ACC112 (cell line): ENCODE results near the gene KLF12.

Experiments
- H2AFZ ChIP-seq: fragments of 200-600 bp; sonication (generic); one replicate; pipeline ENCODE4 v1.6.0; 2017; ENCODE audit warnings: antibody characterized with exemption, low read length; ENCODE audit not compliant: unreplicated experiment
- H3K27ac ChIP-seq: fragments of 200-600 bp; sonication (generic); 2 replicates; pipeline ENCODE4 v1.5.1; 2014; ENCODE audit warnings: low read depth, mild to moderate bottlenecking, antibody characterized with exemption, low read length, moderate library complexity
- H3K27me3 ChIP-seq: fragments of 200-600 bp; sonication (generic); 2 replicates; pipeline ENCODE4 v1.6.1; 2014; ENCODE audit warnings: mild to moderate bottlenecking, antibody characterized with exemption, low read length, moderate library complexity, mixed read lengths; ENCODE audit not compliant: insufficient read depth
- H3K36me3 ChIP-seq: fragments of 200-600 bp; sonication (generic); 2 replicates; pipeline ENCODE4 v1.6.1; 2016; ENCODE audit warnings: mild to moderate bottlenecking, antibody characterized with exemption, low read length, moderate library complexity, mixed read lengths; ENCODE audit not compliant: insufficient read depth
- H3K4me1 ChIP-seq: fragments of 200-600 bp; sonication (generic); one replicate; pipeline ENCODE4 v1.6.1; 2016; ENCODE audit warnings: low read length, mixed read lengths; ENCODE audit not compliant: insufficient read depth, unreplicated experiment, control insufficient read depth
- H3K4me3 ChIP-seq: fragments of 200-600 bp; sonication (generic); 2 replicates; pipeline ENCODE4 v1.5.1; 2014; ENCODE audit warnings: mild to moderate bottlenecking, low read depth, low read length
- H3K79me2 ChIP-seq: fragments of 200-600 bp; sonication (generic); one replicate; pipeline ENCODE4 v1.6.0; 2016; ENCODE audit warnings: low read length; ENCODE audit not compliant: control insufficient read depth, unreplicated experiment, insufficient read depth

Gene KLF12

DNA sequence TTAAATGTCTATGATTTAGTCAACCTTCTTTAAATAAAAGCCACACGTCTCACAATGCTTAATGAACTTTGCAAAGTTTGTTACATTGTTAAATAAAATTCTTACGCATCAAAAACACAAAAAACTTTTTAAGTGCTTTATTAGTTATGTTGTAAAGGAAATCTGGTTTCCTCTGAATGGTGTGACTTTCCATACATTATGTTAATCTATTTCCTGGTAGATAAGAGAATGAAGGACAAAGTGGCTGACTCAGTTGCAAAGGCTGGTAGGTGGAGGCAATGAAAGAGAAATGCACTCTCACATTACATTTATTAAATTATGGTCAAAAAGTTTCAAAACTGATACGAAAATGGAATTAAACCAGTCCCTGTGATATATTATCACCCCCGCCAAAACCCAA, 15.9 kb downstream of the KLF12 start:
- no peaks in the 10 kb centered on the region for H3K27me3 ChIP-seq
- peaks cover 36% of the 10 kb centered on the region for H3K4me1 ChIP-seq
- peaks cover 70% of the 10 kb centered on the region for H3K79me2 ChIP-seq
- H3K27ac ChIP-seq = no peak overlapping the region
- H2AFZ ChIP-seq = no peak overlapping the region
- H3K4me3 ChIP-seq = no peak overlapping the region
- H3K36me3 ChIP-seq = peaks cover 18% of the 10 kb centered on the region; the same call in 1 of the 2 replicates

DNA sequence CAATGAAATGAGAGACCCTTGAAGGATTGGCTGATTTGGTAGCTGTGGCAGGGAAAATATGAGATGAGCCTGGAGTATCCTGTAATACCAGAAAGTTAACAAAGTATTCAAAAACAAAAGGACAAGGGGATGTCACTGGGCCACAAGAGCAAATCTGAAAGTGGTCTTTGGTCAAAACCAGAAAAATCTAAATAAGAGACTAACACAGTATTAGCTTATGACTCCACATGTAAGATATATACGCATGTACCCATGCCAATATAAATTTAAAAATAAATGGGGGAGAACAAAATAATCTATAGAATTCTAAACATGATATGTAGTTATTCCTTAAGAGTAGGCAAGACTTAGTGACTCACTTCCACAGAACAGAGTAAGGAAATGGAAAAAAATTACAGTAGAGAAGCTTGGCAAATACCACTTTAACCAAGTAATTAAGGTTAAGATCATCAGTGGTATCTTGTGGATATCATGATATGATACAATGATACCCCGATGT, 16.9 kb downstream of the KLF12 start:
- Histone ChIP-seq H3K4me1 (peaks cover 42% of the 10 kb centered on the region), H3K4me3 (no peak overlapping the region), H3K27me3 (no peaks in the 10 kb centered on the region), H3K79me2 (peaks cover 76% of the 10 kb centered on the region), H3K36me3 (peaks cover 21% of the 10 kb centered on the region; the same call in 1 of the 2 replicates), H2AFZ (no peak overlapping the region), H3K27ac (0 out of 2 replicates have a peak overlapping the region, but pooled peaks have one; percentile 7)

DNA sequence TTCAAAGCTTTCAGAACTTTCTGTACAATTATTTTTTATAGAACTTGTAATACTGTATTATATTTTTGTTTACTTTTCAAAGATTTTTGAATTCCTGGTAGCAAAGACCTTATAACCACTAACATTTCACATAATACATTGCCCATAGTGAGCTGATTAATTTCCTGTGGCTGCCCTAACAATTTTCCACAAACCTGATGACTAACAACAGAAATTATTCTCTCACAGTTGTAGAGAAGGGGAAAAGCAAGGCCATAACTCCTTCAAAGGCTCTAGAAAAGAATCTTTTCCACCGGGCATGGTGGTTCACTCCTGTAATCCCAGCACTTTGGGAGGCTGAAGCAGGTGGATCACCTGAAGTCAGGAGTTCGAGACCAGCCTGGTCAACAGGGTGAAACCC, 19.1 kb downstream of the KLF12 start:
- peak overlapping the region; percentile 82 for H3K27ac ChIP-seq
- H3K27me3 ChIP-seq = no peaks in the 10 kb centered on the region
- H3K4me1 ChIP-seq = peaks cover 44% of the 10 kb centered on the region
- H3K4me3 ChIP-seq = no peak overlapping the region
- no peak overlapping the region for H2AFZ ChIP-seq
- peaks cover 21% of the 10 kb centered on the region; the same call in 1 of the 2 replicates for H3K36me3 ChIP-seq
- peaks cover 71% of the 10 kb centered on the region for H3K79me2 ChIP-seq

DNA sequence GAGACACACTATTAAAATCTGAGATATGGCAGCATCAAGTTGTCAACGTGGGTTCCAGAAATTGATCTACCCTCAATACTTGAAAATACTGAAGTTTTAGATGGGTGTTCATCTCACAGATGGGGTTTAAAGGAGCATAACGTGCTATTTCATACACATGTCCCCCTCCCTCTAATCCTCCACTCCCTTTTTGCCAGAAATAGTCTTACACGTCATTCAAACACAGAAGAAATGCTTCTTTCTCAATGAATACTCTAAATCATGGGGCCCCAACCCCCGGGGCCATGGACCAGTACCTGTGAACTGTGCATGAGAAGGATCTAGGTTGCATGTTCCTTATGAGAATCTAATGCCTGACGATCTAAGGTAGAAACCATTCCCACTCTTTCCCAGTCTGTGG, 19.6 kb downstream of the KLF12 start:
- peak overlapping the region; percentile 82 for H3K27ac ChIP-seq

DNA sequence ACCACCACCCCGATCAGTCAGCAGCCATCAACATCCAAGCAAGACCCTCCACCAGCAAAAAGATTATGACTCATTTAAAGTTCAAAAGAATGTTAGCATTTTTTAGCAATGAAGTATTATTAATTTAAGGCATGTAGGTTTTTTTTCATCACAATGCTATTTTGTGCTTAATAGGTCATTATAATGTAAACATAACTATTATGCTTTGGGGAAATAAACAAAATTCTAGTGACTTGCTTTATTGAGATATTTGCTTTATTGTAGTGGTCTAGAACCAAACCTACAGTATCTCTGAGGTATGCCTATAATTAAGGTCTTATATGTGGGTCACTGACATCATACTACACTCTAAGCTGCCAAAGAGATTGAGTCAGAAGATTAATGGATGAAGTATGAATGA, 20.0 kb downstream of the KLF12 start:
- Histone ChIP-seq H3K27ac (peak overlapping the region; percentile 82), H3K4me3 (no peak overlapping the region), H3K4me1 (peaks cover 48% of the 10 kb centered on the region), H3K36me3 (peaks cover 17% of the 10 kb centered on the region; the same call in 1 of the 2 replicates), H3K79me2 (peaks cover 67% of the 10 kb centered on the region), H3K27me3 (no peaks in the 10 kb centered on the region), H2AFZ (no peak overlapping the region)

More for the DNA sequence above, 19.6 kb downstream of the KLF12 start:
- Histone ChIP-seq H3K4me3 (peak overlapping the region; percentile 29; the same call in 1 of the 2 replicates), H3K4me1 (peaks cover 48% of the 10 kb centered on the region), H3K36me3 (peaks cover 21% of the 10 kb centered on the region; the same call in 1 of the 2 replicates), H3K79me2 (peaks cover 71% of the 10 kb centered on the region), H3K27me3 (no peaks in the 10 kb centered on the region), H2AFZ (no peak overlapping the region)

DNA sequence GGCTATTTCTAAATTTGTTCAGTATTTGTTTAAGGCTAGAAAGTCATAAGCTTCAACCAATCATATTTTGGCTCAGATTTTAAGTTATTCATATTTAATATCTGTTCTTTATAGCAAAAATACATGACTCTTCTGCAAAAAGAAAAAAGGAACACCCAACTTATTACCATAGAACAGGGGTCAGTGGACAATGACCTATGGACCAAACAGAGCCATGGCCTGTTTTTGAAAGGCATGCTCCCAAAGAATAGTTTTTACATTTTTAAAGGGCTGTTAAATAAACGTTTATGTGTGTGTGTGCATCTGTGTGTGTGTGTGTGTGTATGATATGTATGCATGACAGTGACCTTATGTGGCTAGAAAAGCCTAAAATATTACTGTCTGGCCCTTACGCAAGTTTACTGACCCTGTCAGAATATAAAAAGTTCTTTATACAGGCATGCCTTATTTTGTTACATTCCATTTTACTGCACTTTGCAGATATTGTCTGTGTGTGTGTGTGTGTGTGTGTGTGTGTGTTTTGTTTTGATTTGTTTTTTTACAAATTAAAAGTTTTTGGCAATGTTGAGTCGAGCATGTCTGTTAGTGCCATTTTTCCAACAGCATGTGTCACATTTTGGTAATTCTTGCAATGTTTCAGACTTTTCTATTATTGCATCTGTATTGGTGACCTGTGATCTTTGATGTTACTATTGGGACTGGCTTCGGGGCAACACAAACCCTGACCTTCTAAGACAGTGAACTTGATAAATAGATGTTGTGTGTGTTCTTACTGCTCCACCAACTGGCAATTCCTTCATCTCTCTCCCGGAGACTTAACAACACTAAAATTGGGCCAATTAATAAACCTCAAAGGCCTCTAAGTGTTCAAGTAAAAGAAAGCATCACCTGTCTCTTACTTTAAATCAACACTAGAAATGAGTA, 22.0 kb downstream of the KLF12 start:
- no peaks in the 10 kb centered on the region for H3K27me3 ChIP-seq
- H3K4me3 ChIP-seq = peak overlapping the region; percentile 11; the same call in 1 of the 2 replicates
- no peak overlapping the region for H2AFZ ChIP-seq
- H3K79me2 ChIP-seq = peaks cover 61% of the 10 kb centered on the region
- H3K4me1 ChIP-seq = peaks cover 45% of the 10 kb centered on the region
- H3K36me3 ChIP-seq = peaks cover 12% of the 10 kb centered on the region; the same call in 1 of the 2 replicates
- no peak overlapping the region for H3K27ac ChIP-seq

DNA sequence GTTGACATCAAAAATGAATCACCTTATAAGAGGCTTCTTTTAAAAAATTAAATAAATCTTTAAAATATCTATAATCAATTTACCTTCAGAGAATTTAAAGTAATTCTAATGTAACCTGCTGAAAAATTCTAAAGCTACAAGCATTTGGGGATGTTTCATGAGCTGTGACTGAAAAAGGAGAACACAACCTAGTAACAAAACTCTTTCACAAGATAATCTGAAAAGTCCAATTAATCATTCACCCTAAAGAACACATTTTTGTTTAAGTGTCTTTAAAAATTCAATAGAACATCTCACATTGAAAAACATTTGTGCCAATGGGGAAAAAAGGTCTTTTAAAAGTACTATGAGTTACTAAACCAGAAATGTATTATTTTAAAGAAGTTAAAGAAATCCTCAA, 22.8 kb downstream of the KLF12 start:
- Histone ChIP-seq H3K36me3 (peaks cover 12% of the 10 kb centered on the region; the same call in 1 of the 2 replicates), H3K4me1 (peaks cover 41% of the 10 kb centered on the region), H2AFZ (no peak overlapping the region), H3K4me3 (no peak overlapping the region), H3K27ac (no peak overlapping the region), H3K27me3 (no peaks in the 10 kb centered on the region), H3K79me2 (peaks cover 62% of the 10 kb centered on the region)

DNA sequence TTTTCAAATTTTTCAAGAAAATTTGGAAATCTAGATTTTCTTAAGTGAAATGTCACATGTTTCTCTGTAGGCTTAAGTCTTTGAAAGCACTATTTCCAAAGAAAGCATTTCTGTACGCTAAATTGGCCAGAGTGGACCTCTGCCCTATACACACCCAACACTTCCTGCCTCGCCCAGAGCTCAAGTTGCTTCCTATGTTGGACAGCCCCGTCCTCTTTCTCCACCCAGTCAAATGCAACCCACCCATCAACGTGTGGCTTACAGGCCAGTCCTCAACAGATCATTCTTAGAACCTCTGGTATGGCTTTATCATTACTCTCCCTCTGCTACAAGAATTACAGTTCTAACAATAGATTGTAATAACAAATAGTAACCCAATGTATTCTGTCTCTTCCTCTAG, 24.2 kb downstream of the KLF12 start:
- Histone ChIP-seq H3K27me3 (no peaks in the 10 kb centered on the region), H3K4me1 (peaks cover 28% of the 10 kb centered on the region), H2AFZ (no peak overlapping the region), H3K4me3 (no peak overlapping the region), H3K79me2 (peaks cover 62% of the 10 kb centered on the region), H3K27ac (no peak overlapping the region), H3K36me3 (peaks cover 8% of the 10 kb centered on the region; the same call in 1 of the 2 replicates)

DNA sequence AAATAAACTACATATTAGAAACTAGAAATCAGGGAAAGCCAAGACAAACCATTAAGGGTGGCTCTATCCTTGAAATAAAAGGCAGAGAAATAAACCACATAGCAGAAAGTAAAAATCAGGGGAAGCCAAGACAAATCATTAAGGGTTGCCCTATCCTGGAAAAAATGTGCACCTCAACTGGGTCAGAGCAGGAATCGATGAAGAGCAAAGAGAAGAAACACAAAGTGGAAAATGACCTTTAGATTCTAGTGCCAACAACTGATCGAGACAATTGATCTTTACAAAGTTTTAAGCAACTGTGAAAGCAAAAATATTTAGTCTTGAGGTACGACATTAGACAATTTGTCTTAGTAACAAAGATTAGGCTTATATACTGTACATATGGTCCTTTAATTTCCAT, 26.6 kb downstream of the KLF12 start:
- Histone ChIP-seq H2AFZ (no peak overlapping the region), H3K4me1 (peaks cover 16% of the 10 kb centered on the region), H3K79me2 (peaks cover 61% of the 10 kb centered on the region), H3K27ac (no peak overlapping the region), H3K27me3 (no peaks in the 10 kb centered on the region), H3K4me3 (no peak overlapping the region), H3K36me3 (peaks cover 4% of the 10 kb centered on the region; the same call in 1 of the 2 replicates)

DNA sequence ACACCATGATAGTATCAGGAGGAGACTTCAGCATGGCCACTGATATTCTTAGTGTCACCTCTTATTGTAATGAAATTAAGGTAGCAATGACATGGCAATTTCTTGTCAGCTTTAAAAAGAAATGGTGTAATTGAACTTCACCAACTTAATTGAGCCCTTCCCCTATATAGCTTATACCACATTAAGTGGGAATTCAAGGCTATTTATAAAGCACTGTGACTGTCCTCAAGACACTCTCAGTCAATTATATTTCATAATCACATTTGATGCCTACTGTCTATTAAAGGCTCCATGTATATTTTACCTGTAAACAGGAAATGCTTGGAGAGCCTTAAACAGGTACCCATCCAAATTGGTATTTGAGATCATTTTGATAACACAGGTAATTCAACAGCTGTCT, 28.3 kb downstream of the KLF12 start:
- Histone ChIP-seq H3K79me2 (peaks cover 63% of the 10 kb centered on the region), H3K27ac (no peak overlapping the region), H3K4me1 (peaks cover 13% of the 10 kb centered on the region), H3K36me3 (peaks cover 7% of the 10 kb centered on the region), H3K4me3 (no peak overlapping the region), H2AFZ (no peak overlapping the region), H3K27me3 (no peaks in the 10 kb centered on the region)
